Bronchial epithelial cell (primary cell): ENCODE results near the gene NRXN3. TPM values are rescaled to one million over a fixed set of nuclear protein-coding genes. Genes with fewer than 3 reads are reported as not detected.
A peak's percentile ranks its signal among the peaks of the same experiment; 100 is the strongest.

ENCODE experiments used
- DNase-seq: peaks from one replicate; pipeline ENCODE4 v3.0.0-alpha.2; 2010; ENCODE audit warnings: low read depth
- FAIRE-seq: peaks from 2 replicates; lab custom pipeline; 2011; peaks lifted over from hg19 to GRCh38; lab: Jason Lieb, UNC
- H3K27me3 ChIP-seq: 2 replicates; pipeline ENCODE4 v1.5.1; 2011; ENCODE audit warnings: low read length; ENCODE audit not compliant: control insufficient read depth, insufficient read depth
- H3K36me3 ChIP-seq: 2 replicates; pipeline ENCODE4 v1.5.1; 2011; ENCODE audit warnings: low read length; ENCODE audit not compliant: control insufficient read depth, insufficient read depth
- H3K4me3 ChIP-seq: 2 replicates; pipeline ENCODE4 v1.5.1; 2011; ENCODE audit warnings: mild to moderate bottlenecking, low read depth, low read length, control low read depth
- total RNA-seq: library from RNA; depleted of rRNA; stranded (reverse); fragments of >200 nt; gene quantifications from 2 replicates; pipeline ENCODE4 v1.2.1, GENCODE V29; 2014
- TF ChIP-seq, protein P1 (sequence below): IDR thresholded peaks from 2 replicates; pipeline ENCODE4 v1.5.1; 2011; ENCODE audit warnings: mild to moderate bottlenecking, moderate library complexity, low read length, control low read depth, inconsistent platforms; ENCODE audit not compliant: insufficient read depth, severe bottlenecking

The NRXN3 gene
- total RNA-seq, 1 donor from 2014 or later, result under 0.01 TPM

DNA sequence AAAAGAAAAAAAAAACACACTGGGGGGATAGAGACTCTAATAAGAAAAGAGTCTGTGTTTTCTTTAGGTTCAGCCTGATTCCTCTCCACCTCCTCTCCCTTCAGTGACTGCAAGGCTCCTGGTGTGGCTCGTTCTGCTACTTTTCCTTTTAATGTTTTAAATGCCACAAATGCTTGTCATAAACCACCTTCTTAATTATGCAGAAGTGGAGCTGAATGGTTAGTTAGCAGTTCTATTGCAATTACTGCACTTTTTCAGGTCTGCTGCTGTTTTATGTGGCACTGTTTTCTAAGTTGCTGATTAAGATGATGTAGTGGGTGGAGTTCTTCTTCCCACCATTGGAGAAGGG is 1163.0 kb downstream of the NRXN3 start:
- DNase-seq (no peak), FAIRE-seq (no peak)
- Histone ChIP-seq H3K36me3 (no peaks in the 10 kb centered on the region), H3K27me3 (no peaks in the 10 kb centered on the region), H3K4me3 (no peak overlapping the region)
- TF ChIP-seq, protein P1, sequence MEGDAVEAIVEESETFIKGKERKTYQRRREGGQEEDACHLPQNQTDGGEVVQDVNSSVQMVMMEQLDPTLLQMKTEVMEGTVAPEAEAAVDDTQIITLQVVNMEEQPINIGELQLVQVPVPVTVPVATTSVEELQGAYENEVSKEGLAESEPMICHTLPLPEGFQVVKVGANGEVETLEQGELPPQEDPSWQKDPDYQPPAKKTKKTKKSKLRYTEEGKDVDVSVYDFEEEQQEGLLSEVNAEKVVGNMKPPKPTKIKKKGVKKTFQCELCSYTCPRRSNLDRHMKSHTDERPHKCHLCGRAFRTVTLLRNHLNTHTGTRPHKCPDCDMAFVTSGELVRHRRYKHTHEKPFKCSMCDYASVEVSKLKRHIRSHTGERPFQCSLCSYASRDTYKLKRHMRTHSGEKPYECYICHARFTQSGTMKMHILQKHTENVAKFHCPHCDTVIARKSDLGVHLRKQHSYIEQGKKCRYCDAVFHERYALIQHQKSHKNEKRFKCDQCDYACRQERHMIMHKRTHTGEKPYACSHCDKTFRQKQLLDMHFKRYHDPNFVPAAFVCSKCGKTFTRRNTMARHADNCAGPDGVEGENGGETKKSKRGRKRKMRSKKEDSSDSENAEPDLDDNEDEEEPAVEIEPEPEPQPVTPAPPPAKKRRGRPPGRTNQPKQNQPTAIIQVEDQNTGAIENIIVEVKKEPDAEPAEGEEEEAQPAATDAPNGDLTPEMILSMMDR, result no peak

- H3K4me3 ChIP-seq, result no peak overlapping the region
- DNase-seq (no peak), FAIRE-seq (no peak)
- TF ChIP-seq, protein P1, result no peak
- H3K36me3 ChIP-seq, result no peaks in the 10 kb centered on the region
- no peaks in the 10 kb centered on the region for H3K27me3 ChIP-seq
Measured at GRCh38 chr14:79334272-79334671, 1164.1 kb downstream of the NRXN3 start.

GRCh38 chr14:79337761-79338160 is 1167.6 kb downstream of the NRXN3 start:
- peak; percentile 36 for DNase-seq
- no peak for FAIRE-seq
- Histone ChIP-seq H3K27me3 (no peaks in the 10 kb centered on the region), H3K36me3 (no peaks in the 10 kb centered on the region), H3K4me3 (no peak overlapping the region)
- TF ChIP-seq, protein P1, result no peak

- Histone ChIP-seq H3K27me3 (no peaks in the 10 kb centered on the region), H3K36me3 (no peaks in the 10 kb centered on the region), H3K4me3 (no peak overlapping the region)
- TF ChIP-seq, protein P1, result no peak
- peak; percentile 31 for DNase-seq
- FAIRE-seq, result no peak
Measured at GRCh38 chr14:79342942-79343341, 1172.8 kb downstream of the NRXN3 start.

- FAIRE-seq, result no peak
- no peak for DNase-seq
- TF ChIP-seq, protein P1, result no peak
- no peak overlapping the region for H3K4me3 ChIP-seq
- no peaks in the 10 kb centered on the region for H3K36me3 ChIP-seq
- no peaks in the 10 kb centered on the region for H3K27me3 ChIP-seq
Measured at GRCh38 chr14:79351011-79351410, 1180.8 kb downstream of the NRXN3 start.

GRCh38 chr14:79352076-79352630 is 1182.0 kb downstream of the NRXN3 start:
- H3K27me3 ChIP-seq, result no peaks in the 10 kb centered on the region
- TF ChIP-seq, protein P1, result no peak
- H3K4me3 ChIP-seq, result no peak overlapping the region
- FAIRE-seq, result no peak
- H3K36me3 ChIP-seq, result no peaks in the 10 kb centered on the region
- DNase-seq, result no peak
